Measurements from ENCODE around the gene BTBD19. TPM values are rescaled to one million over a fixed set of nuclear protein-coding genes. Genes with fewer than 3 reads are reported as not detected.

BTBD19 gene
- total and polyA plus RNA-seq, 9 of the 15 experiments (the other 6 are each of a cell fraction or from before 2014, with no cell fraction given): 0.22 to 2.0 (median 0.95) TPM

DNA sequence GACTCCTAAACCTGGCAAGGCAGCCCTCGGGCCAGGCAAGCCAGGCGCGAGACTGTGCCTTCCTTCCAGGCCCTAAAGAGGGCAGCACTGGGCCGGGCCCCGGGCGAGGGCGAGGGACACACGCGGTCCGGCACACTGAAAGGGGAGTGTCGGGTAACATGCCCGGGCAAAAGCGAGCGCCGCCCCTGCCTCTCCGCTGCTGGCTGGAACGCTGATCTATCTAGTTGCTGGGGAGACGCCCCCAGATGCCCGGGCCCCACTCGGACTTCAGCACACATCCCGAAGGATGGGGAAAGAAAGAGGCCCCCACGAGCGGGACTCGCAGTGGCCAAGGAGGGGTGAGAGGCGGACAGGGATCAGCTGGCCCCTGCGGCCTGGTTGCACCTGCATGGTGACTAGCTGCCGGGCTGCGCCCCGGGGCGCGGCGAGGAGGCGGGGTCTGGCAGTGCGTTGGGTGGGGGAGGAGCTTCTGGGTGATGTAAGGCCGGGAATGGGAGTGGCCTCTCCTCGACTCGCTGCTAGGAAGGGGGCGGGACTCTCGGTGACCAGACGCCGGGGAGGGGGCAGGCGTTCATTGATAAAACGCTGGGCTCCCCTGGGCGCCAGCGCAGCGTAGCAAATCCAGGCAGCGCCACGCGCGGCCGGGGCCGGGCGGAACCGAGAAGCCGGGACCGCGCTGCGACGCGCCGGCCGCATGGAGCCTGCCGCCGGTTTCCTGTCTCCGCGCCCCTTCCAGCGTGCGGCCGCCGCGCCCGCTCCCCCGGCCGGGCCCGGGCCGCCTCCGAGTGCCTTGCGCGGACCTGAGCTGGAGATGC, 8.3 kb upstream of the BTBD19 start, which contains the start of gene PLK3 (continued):
- TF ChIP-seq EGR1 (conservative IDR thresholded peaks at IDR 0.05) (peak; percentile 68), SIN3A (IDR thresholded peaks at IDR 0.05; ENCODE audit: borderline replicate concordance in 2 of 2, control insufficient read depth in 1 of 2, low read depth in 2 of 2, low read length in 2 of 2) (peak; percentile 83 to 97), ZC3H4 (CRISPR knock-in tag; IDR thresholded peaks at IDR 0.05; ENCODE audit: borderline replicate concordance) (no peak), TRIM28 (IDR thresholded peaks at IDR 0.05) (peak; percentile 76; the same call in 1 of the 2 replicates), JUND (IDR thresholded peaks at IDR 0.05; ENCODE audit: borderline replicate concordance, low read depth, low read length) (peak; percentile 74), JUND (tag; IDR thresholded peaks at IDR 0.05; ENCODE audit: borderline replicate concordance, low read depth, low read length) (peak; percentile 66; the same call in 1 of the 3 replicates), RAD51 (IDR thresholded peaks at IDR 0.05; ENCODE audit: borderline replicate concordance, low read depth) (peak; percentile 61; the same call in 1 of the 2 replicates), ZNF707 (CRISPR knock-in tag; conservative IDR thresholded peaks at IDR 0.05) (0 out of 2 replicates have a peak, but pooled peaks have one; percentile 27), HNRNPK (IDR thresholded peaks at IDR 0.05; ENCODE audit: low read depth, low read length, poor library complexity, severe bottlenecking) (peak; percentile 51), GABPB1 (CRISPR knock-in tag; IDR thresholded peaks at IDR 0.05) (peak; percentile 62; the same call in 1 of the 2 replicates), STAG1 (CRISPR knock-in tag; IDR thresholded peaks at IDR 0.05; ENCODE audit: borderline replicate concordance) (peak; percentile 74), PTBP1 (IDR thresholded peaks at IDR 0.05; ENCODE audit: low read depth, low read length) (0 out of 2 replicates have a peak, but pooled peaks have one; percentile 31)
- TF ChIP-seq, protein P1, sequence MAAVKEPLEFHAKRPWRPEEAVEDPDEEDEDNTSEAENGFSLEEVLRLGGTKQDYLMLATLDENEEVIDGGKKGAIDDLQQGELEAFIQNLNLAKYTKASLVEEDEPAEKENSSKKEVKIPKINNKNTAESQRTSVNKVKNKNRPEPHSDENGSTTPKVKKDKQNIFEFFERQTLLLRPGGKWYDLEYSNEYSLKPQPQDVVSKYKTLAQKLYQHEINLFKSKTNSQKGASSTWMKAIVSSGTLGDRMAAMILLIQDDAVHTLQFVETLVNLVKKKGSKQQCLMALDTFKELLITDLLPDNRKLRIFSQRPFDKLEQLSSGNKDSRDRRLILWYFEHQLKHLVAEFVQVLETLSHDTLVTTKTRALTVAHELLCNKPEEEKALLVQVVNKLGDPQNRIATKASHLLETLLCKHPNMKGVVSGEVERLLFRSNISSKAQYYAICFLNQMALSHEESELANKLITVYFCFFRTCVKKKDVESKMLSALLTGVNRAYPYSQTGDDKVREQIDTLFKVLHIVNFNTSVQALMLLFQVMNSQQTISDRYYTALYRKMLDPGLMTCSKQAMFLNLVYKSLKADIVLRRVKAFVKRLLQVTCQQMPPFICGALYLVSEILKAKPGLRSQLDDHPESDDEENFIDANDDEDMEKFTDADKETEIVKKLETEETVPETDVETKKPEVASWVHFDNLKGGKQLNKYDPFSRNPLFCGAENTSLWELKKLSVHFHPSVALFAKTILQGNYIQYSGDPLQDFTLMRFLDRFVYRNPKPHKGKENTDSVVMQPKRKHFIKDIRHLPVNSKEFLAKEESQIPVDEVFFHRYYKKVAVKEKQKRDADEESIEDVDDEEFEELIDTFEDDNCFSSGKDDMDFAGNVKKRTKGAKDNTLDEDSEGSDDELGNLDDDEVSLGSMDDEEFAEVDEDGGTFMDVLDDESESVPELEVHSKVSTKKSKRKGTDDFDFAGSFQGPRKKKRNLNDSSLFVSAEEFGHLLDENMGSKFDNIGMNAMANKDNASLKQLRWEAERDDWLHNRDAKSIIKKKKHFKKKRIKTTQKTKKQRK (IDR thresholded peaks at IDR 0.05; ENCODE audit: borderline replicate concordance, low read depth, low read length): no peak
- TF ChIP-seq, protein P2, sequence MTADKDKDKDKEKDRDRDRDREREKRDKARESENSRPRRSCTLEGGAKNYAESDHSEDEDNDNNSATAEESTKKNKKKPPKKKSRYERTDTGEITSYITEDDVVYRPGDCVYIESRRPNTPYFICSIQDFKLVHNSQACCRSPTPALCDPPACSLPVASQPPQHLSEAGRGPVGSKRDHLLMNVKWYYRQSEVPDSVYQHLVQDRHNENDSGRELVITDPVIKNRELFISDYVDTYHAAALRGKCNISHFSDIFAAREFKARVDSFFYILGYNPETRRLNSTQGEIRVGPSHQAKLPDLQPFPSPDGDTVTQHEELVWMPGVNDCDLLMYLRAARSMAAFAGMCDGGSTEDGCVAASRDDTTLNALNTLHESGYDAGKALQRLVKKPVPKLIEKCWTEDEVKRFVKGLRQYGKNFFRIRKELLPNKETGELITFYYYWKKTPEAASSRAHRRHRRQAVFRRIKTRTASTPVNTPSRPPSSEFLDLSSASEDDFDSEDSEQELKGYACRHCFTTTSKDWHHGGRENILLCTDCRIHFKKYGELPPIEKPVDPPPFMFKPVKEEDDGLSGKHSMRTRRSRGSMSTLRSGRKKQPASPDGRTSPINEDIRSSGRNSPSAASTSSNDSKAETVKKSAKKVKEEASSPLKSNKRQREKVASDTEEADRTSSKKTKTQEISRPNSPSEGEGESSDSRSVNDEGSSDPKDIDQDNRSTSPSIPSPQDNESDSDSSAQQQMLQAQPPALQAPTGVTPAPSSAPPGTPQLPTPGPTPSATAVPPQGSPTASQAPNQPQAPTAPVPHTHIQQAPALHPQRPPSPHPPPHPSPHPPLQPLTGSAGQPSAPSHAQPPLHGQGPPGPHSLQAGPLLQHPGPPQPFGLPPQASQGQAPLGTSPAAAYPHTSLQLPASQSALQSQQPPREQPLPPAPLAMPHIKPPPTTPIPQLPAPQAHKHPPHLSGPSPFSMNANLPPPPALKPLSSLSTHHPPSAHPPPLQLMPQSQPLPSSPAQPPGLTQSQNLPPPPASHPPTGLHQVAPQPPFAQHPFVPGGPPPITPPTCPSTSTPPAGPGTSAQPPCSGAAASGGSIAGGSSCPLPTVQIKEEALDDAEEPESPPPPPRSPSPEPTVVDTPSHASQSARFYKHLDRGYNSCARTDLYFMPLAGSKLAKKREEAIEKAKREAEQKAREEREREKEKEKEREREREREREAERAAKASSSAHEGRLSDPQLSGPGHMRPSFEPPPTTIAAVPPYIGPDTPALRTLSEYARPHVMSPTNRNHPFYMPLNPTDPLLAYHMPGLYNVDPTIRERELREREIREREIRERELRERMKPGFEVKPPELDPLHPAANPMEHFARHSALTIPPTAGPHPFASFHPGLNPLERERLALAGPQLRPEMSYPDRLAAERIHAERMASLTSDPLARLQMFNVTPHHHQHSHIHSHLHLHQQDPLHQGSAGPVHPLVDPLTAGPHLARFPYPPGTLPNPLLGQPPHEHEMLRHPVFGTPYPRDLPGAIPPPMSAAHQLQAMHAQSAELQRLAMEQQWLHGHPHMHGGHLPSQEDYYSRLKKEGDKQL (CRISPR knock-in tag; IDR thresholded peaks at IDR 0.05; ENCODE audit: borderline replicate concordance): no peak

Measured in K562 (cell line).